ENCODE data around the gene PABPN1L.

DNA sequence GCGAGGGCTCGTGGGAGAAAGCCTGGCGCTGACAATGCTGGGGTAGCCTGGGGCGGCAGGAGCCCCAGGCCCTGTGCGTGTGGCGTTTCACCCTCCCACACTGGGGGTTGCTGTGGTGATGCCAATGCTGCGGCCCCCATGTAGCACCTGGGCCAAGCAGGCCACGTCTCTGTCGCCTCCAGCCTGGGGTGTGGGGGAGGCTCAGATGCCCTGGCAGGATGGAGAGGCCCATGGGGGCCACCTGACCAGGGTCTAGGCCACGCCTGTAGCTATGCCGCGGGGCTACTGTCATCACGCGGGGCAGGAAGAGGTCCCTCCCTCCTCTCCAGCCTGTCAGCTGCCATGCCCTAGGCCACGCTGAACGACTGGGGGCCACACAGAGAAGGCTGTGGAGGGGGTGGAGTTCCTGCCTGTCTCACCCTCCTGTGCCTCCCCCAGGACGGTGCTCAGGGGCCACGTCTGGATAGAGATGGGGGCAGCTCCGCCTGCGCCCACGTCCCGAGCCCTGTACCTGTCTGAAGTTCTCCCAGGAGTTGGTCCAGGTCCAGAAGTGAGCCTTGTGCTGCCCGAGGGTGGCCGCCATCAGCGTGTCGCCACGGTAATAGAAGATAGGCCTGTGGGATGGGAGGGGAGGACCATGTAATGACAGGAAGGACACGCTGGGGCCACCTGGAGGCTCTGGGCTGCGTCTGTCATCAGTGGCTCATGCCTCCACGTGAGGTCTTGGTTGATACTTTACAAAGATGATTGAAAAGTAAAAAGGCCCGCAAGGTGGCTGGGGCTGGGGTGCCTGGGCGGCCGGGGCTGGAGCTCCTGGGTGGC is 42.0 kb downstream of the PABPN1L start:
- TF ChIP-seq, protein P1, sequence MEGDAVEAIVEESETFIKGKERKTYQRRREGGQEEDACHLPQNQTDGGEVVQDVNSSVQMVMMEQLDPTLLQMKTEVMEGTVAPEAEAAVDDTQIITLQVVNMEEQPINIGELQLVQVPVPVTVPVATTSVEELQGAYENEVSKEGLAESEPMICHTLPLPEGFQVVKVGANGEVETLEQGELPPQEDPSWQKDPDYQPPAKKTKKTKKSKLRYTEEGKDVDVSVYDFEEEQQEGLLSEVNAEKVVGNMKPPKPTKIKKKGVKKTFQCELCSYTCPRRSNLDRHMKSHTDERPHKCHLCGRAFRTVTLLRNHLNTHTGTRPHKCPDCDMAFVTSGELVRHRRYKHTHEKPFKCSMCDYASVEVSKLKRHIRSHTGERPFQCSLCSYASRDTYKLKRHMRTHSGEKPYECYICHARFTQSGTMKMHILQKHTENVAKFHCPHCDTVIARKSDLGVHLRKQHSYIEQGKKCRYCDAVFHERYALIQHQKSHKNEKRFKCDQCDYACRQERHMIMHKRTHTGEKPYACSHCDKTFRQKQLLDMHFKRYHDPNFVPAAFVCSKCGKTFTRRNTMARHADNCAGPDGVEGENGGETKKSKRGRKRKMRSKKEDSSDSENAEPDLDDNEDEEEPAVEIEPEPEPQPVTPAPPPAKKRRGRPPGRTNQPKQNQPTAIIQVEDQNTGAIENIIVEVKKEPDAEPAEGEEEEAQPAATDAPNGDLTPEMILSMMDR (IDR thresholded peaks at IDR 0.05) = no peak
- TF ChIP-seq POLR2A (IDR thresholded peaks at IDR 0.05) = no peak

Data from vagina (tissue), 2 donors.